ENCODE results near the gene SYTL4.
A peak's percentile ranks its signal among the peaks of the same experiment; 100 is the strongest.
"Not testable (repeated sequence)": the region's sequence is repeated elsewhere in the genome, so short reads cannot be mapped to it uniquely, and the experiment has no call there.

Gene SYTL4

GRCh38 chrX:100731441-100732281, at the start of gene SYTL4:
Gene SYTL4 (minus strand): TSS chrX:100732121. CDS start chrX:100702037, 30,084 bp downstream.
- DNase-seq (ENCODE audit: extremely low read depth in 1 of 2, low read depth in 1 of 2), result no peak

- DNase-seq (ENCODE audit: extremely low read depth in 1 of 2, low read depth in 1 of 2), result not testable (repeated sequence)
These were observed 37.5 kb upstream of the SYTL4 start for GRCh38 chrX:100769439-100769838.

GRCh38 chrX:100768679-100769338, 36.9 kb upstream of the SYTL4 start:
- peak; percentile 60 to 70 for DNase-seq (ENCODE audit: extremely low read depth in 1 of 2, low read depth in 1 of 2)

GRCh38 chrX:100750883-100751282, 19.0 kb upstream of the SYTL4 start:
- no peak for DNase-seq (ENCODE audit: extremely low read depth in 1 of 2, low read depth in 1 of 2)

GRCh38 chrX:100748108-100748507, 16.2 kb upstream of the SYTL4 start:
- DNase-seq (ENCODE audit: extremely low read depth in 1 of 2, low read depth in 1 of 2), result no peak

GRCh38 chrX:100747703-100748102, 15.8 kb upstream of the SYTL4 start:
- no peak for DNase-seq (ENCODE audit: extremely low read depth in 1 of 2, low read depth in 1 of 2)

- DNase-seq (ENCODE audit: extremely low read depth in 1 of 2, low read depth in 1 of 2), result no peak
These were observed 15.2 kb upstream of the SYTL4 start for GRCh38 chrX:100747090-100747489.

- no peak for DNase-seq (ENCODE audit: extremely low read depth in 1 of 2, low read depth in 1 of 2)
These were observed 14.1 kb upstream of the SYTL4 start for GRCh38 chrX:100745806-100746537.

GRCh38 chrX:100745205-100745604, 13.3 kb upstream of the SYTL4 start:
- no peak for DNase-seq (ENCODE audit: extremely low read depth in 1 of 2, low read depth in 1 of 2)

GRCh38 chrX:100743009-100743607, 11.2 kb upstream of the SYTL4 start:
- DNase-seq (ENCODE audit: extremely low read depth in 1 of 2, low read depth in 1 of 2), result no peak

GRCh38 chrX:100724006-100724405, 7.9 kb downstream of the SYTL4 start:
- DNase-seq (ENCODE audit: extremely low read depth in 1 of 2, low read depth in 1 of 2), result not testable (repeated sequence)

GRCh38 chrX:100721328-100721727, 10.6 kb downstream of the SYTL4 start:
- no peak for DNase-seq (ENCODE audit: extremely low read depth in 1 of 2, low read depth in 1 of 2)

GRCh38 chrX:100720301-100720700, 11.6 kb downstream of the SYTL4 start:
- no peak for DNase-seq (ENCODE audit: extremely low read depth in 1 of 2, low read depth in 1 of 2)

- no peak for DNase-seq (ENCODE audit: extremely low read depth in 1 of 2, low read depth in 1 of 2)
These were observed 12.8 kb downstream of the SYTL4 start for GRCh38 chrX:100719139-100719538.

GRCh38 chrX:100717363-100717762, 14.6 kb downstream of the SYTL4 start:
- no peak for DNase-seq (ENCODE audit: extremely low read depth in 1 of 2, low read depth in 1 of 2)

- no peak for DNase-seq (ENCODE audit: extremely low read depth in 1 of 2, low read depth in 1 of 2)
These were observed 21.1 kb downstream of the SYTL4 start for GRCh38 chrX:100710816-100711215.

- no peak for DNase-seq (ENCODE audit: extremely low read depth in 1 of 2, low read depth in 1 of 2)
These were observed 27.2 kb downstream of the SYTL4 start for GRCh38 chrX:100704581-100705203.

- no peak for DNase-seq (ENCODE audit: extremely low read depth in 1 of 2, low read depth in 1 of 2)
These were observed 31.1 kb downstream of the SYTL4 start for GRCh38 chrX:100700809-100701208.

GRCh38 chrX:100698551-100698950, 33.4 kb downstream of the SYTL4 start:
- no peak for DNase-seq (ENCODE audit: extremely low read depth in 1 of 2, low read depth in 1 of 2)

- DNase-seq (ENCODE audit: extremely low read depth in 1 of 2, low read depth in 1 of 2), result no peak
These were observed 35.1 kb downstream of the SYTL4 start for GRCh38 chrX:100696699-100697351.
